Trophoblast cell (in vitro differentiated cells and primary cell): ENCODE data around the gene EXOC1L.

Experiments used
- DNase-seq, 2 donors: peaks; one replicate each; pipeline ENCODE4 v3.0.0-alpha.2; 2016
- H2AFZ ChIP-seq: 2 replicates; pipeline ENCODE4 v1.6.1; 2013; ENCODE audit warnings: low read length, moderate library complexity, mild to moderate bottlenecking; ENCODE audit not compliant: insufficient read depth, poor library complexity
- H2AK5ac ChIP-seq: 2 replicates; pipeline ENCODE4 v1.6.1; 2013; ENCODE audit warnings: mild to moderate bottlenecking, low read length
- H2BK120ac ChIP-seq: 2 replicates; pipeline ENCODE4 v1.6.1; 2013; ENCODE audit warnings: low read length, mild to moderate bottlenecking, moderate library complexity; ENCODE audit not compliant: insufficient read depth, poor library complexity
- H2BK12ac ChIP-seq: 2 replicates; pipeline ENCODE4 v1.6.1; 2013; ENCODE audit warnings: mild to moderate bottlenecking, low read length, moderate library complexity
- H2BK5ac ChIP-seq: 2 replicates; pipeline ENCODE4 v1.6.1; 2013; ENCODE audit warnings: low read length, low read depth, moderate library complexity, mild to moderate bottlenecking; ENCODE audit not compliant: poor library complexity
- H3K14ac ChIP-seq: 2 replicates; pipeline ENCODE4 v1.6.1; 2013; ENCODE audit warnings: mild to moderate bottlenecking, low read length
- H3K18ac ChIP-seq: 2 replicates; pipeline ENCODE4 v1.6.1; 2013; ENCODE audit warnings: mild to moderate bottlenecking, low read length
- H3K23ac ChIP-seq: 2 replicates; pipeline ENCODE4 v1.6.1; 2013; ENCODE audit warnings: low read length
- H3K27ac ChIP-seq: 2 replicates; pipeline ENCODE4 v1.5.1; 2013; ENCODE audit warnings: low read depth, mild to moderate bottlenecking, inconsistent platforms, low read length, moderate library complexity
- H3K27me3 ChIP-seq: 2 replicates; pipeline ENCODE4 v1.6.1; 2013; ENCODE audit warnings: inconsistent platforms, mild to moderate bottlenecking, low read length, moderate library complexity; ENCODE audit not compliant: insufficient read depth
- H3K36me3 ChIP-seq, 2 experiments: 1 replicate in 1 of 2; 2 replicates in 1 of 2; pipeline ENCODE4 v1.6.1; 2013; ENCODE audit warnings: low read length in 2 of 2, mild to moderate bottlenecking in 2 of 2, moderate library complexity in 1 of 2; ENCODE audit not compliant: insufficient read depth in 2 of 2, control insufficient read depth in 1 of 2
- H3K4ac ChIP-seq: 2 replicates; pipeline ENCODE4 v1.6.1; 2013; ENCODE audit warnings: low read depth, mild to moderate bottlenecking, low read length, moderate library complexity
- H3K4me1 ChIP-seq, 2 experiments: 1 replicate in 1 of 2; 2 replicates in 1 of 2; pipeline ENCODE4 v1.6.1; 2013; ENCODE audit warnings: low read length in 2 of 2, mild to moderate bottlenecking in 2 of 2, moderate library complexity in 1 of 2; ENCODE audit not compliant: insufficient read depth in 2 of 2, control insufficient read depth in 1 of 2
- H3K4me2 ChIP-seq: 2 replicates; pipeline ENCODE4 v1.6.1; 2013; ENCODE audit warnings: inconsistent platforms, mild to moderate bottlenecking, low read length, moderate library complexity
- H3K4me3 ChIP-seq: 2 replicates; pipeline ENCODE4 v1.5.1; 2013; ENCODE audit warnings: mild to moderate bottlenecking, low read depth, low read length, inconsistent platforms
- H3K79me1 ChIP-seq: one replicate; pipeline ENCODE4 v1.6.1; 2013; ENCODE audit warnings: low read length
- H3K79me2 ChIP-seq: 2 replicates; pipeline ENCODE4 v1.6.1; 2013; ENCODE audit warnings: low read length, mild to moderate bottlenecking; ENCODE audit not compliant: control insufficient read depth, insufficient read depth, poor library complexity
- H3K9ac ChIP-seq: 2 replicates; pipeline ENCODE4 v1.6.1; 2013; ENCODE audit warnings: mild to moderate bottlenecking, low read length
- H3K9me3 ChIP-seq: 2 replicates; pipeline ENCODE4 v1.6.1; 2013; ENCODE audit warnings: low read depth, mild to moderate bottlenecking, control low read depth, inconsistent platforms, low read length; ENCODE audit not compliant: insufficient read depth
- H4K12ac ChIP-seq: 2 replicates; pipeline ENCODE4 v1.6.1; 2013; ENCODE audit warnings: low read depth, mild to moderate bottlenecking, low read length, moderate library complexity
- H4K8ac ChIP-seq: 2 replicates; pipeline ENCODE4 v1.6.1; 2013; ENCODE audit warnings: low read depth, mild to moderate bottlenecking, low read length, moderate library complexity
- H4K91ac ChIP-seq: one replicate; pipeline ENCODE4 v1.6.1; 2013; ENCODE audit warnings: low read depth, mild to moderate bottlenecking, low read length, moderate library complexity
- WGBS: extraction: QIAGEN DNeasy Blood & Tissue Kit; methylation state at CpG from one replicate; pipeline ENCODE4 v1.1.7; 2013; ENCODE audit warnings: missing lambda C conversion rate; ENCODE audit not compliant: insufficient read length, insufficient coverage; ENCODE audit errors: extremely low coverage; 5-methylcytosine and 5-hydroxymethylcytosine counted together

EXOC1L gene

DNA sequence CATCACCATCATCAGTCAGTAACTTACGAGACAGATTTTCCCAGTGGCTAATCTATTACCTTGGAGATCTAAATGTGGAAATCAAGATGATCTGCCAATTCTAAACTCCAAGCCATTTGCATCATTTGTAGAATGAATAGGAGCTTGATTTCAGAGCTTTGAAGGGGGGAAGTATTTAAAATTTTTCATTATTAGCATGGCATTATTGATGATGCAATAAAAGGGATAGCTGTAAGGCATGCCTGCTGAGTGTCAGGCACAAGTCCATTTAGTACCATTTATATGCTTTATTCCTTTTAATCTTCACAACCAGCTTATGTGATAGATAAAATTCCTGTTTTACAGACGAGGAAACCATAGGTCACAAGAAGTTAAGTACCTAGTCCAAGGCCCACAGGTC lies 5.3 kb downstream of the EXOC1L start:
- Histone ChIP-seq H3K27ac (no peak overlapping the region), H3K14ac (no peak overlapping the region), H3K23ac (no peak overlapping the region), H3K27me3 (no peaks in the 10 kb centered on the region), H2BK120ac (no peak overlapping the region), H4K12ac (no peak overlapping the region), H2BK5ac (no peak overlapping the region), H3K4me3 (no peak overlapping the region), H3K4me2 (no peak overlapping the region), H3K79me2 (no peaks in the 10 kb centered on the region), H3K9ac (no peak overlapping the region), H4K8ac (no peak overlapping the region), H3K79me1 (no peaks in the 10 kb centered on the region), H2AFZ (no peak overlapping the region), H3K4me1 (no peaks in the 10 kb centered on the region), H3K36me3 (no peaks in the 10 kb centered on the region), H3K9me3 (no peaks in the 10 kb centered on the region), H3K18ac (no peak overlapping the region), H2BK12ac (no peak overlapping the region), H2AK5ac (no peak overlapping the region), H4K91ac (no peak overlapping the region), H3K4ac (no peak overlapping the region)
- DNase-seq = peak in 1 of 2 donors; percentile 70
- WGBS = no CpG with 5 or more reads among the region's 2 CpGs

DNA sequence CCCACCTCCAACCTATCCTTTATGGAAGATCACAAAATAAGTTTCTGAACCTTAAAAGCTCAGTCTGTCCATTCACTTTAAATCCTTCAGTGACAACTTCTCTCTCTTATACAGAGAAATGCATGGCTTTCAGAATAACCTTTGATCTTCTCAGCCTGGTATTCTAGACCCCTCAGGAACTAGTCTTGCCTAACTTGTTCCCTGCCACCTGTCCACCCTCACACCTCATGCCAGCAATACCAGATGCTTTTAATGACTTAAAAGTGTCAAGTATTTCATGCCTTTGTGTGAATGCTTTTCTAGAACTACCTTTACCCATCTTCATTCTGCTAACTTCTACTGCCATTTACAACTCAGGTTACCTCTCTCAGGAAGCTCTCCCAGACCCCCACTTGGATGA lies 7.4 kb downstream of the EXOC1L start:
- H3K14ac ChIP-seq = no peak overlapping the region
- no peak overlapping the region for H2AK5ac ChIP-seq
- no peaks in the 10 kb centered on the region for H3K27me3 ChIP-seq
- H3K36me3 ChIP-seq = no peaks in the 10 kb centered on the region
- H3K9me3 ChIP-seq = no peaks in the 10 kb centered on the region
- H4K8ac ChIP-seq = no peak overlapping the region
- H2BK12ac ChIP-seq = no peak overlapping the region
- no peak overlapping the region for H4K12ac ChIP-seq
- H3K4me2 ChIP-seq = no peak overlapping the region
- no peak overlapping the region for H3K9ac ChIP-seq
- DNase-seq = peak; percentile 52 to 79
- no peak overlapping the region for H2BK120ac ChIP-seq
- H3K4me1 ChIP-seq = no peaks in the 10 kb centered on the region
- no peak overlapping the region for H2BK5ac ChIP-seq
- no peak overlapping the region for H3K4me3 ChIP-seq
- no peaks in the 10 kb centered on the region for H3K79me1 ChIP-seq
- H3K18ac ChIP-seq = no peak overlapping the region
- H3K4ac ChIP-seq = no peak overlapping the region
- no peaks in the 10 kb centered on the region for H3K79me2 ChIP-seq
- no peak overlapping the region for H2AFZ ChIP-seq
- H3K23ac ChIP-seq = no peak overlapping the region
- no peak overlapping the region for H4K91ac ChIP-seq
- H3K27ac ChIP-seq = no peak overlapping the region

DNA sequence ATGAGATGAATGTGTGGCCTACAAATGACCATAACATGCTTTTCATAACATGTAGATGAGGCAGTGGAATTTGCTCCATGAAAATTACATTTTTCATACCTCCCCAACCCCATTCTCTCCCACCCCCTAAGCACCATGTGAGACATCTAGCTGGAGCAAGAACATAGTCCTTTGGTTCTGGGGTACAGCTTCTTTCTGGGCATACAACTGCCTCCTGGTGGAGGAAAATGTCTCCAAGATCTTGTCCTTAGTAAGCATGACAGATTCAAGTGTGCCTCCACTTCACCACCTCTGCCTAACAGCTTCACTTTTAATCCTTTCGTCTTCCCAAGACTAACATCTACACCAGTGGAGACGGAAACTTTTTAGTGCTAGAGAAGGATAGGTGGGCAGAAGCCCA lies 8.0 kb downstream of the EXOC1L start:
- no peak overlapping the region for H3K27ac ChIP-seq
- no CpG with 5 or more reads among the region's 2 CpGs for WGBS

DNA sequence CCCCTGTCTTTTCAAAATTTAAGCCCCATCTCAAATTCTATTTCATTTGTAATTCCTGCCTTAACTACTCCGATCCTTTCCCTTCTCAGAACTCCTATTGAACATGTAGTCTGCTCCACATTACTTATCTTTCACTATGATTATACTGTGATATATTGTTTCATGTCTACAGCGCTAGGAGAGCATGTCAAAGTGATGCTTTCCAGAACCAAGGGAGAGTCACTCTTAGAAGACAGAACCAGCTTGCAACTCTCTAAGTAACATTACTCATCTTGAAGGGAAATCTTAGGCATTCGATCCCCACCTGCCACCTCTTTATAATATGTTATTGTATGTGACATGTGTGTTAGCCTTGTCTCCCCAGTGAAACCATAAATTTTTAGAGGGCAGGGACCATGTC lies 10.5 kb downstream of the EXOC1L start:
- no peak overlapping the region for H2AK5ac ChIP-seq
- H3K9ac ChIP-seq = no peak overlapping the region
- no peak overlapping the region for H4K91ac ChIP-seq
- H3K27ac ChIP-seq = no peak overlapping the region
- no peaks in the 10 kb centered on the region for H3K9me3 ChIP-seq
- H2AFZ ChIP-seq = no peak overlapping the region
- H3K4me2 ChIP-seq = no peak overlapping the region
- H3K79me1 ChIP-seq = no peaks in the 10 kb centered on the region
- H3K14ac ChIP-seq = no peak overlapping the region
- H3K36me3 ChIP-seq = no peaks in the 10 kb centered on the region
- H3K4me3 ChIP-seq = no peak overlapping the region
- WGBS = no CpG with 5 or more reads among the region's 3 CpGs
- H3K4ac ChIP-seq = no peak overlapping the region
- no peaks in the 10 kb centered on the region for H3K79me2 ChIP-seq
- H4K12ac ChIP-seq = no peak overlapping the region
- no peak overlapping the region for H2BK120ac ChIP-seq
- H2BK5ac ChIP-seq = no peak overlapping the region
- H4K8ac ChIP-seq = no peak overlapping the region
- H2BK12ac ChIP-seq = no peak overlapping the region
- H3K27me3 ChIP-seq = no peaks in the 10 kb centered on the region
- DNase-seq = no peak
- H3K4me1 ChIP-seq = no peaks in the 10 kb centered on the region
- no peak overlapping the region for H3K18ac ChIP-seq
- no peak overlapping the region for H3K23ac ChIP-seq

More for the DNA sequence above, 8.0 kb downstream of the EXOC1L start:
- Histone ChIP-seq H3K9me3 (no peaks in the 10 kb centered on the region), H3K79me1 (no peaks in the 10 kb centered on the region), H2BK120ac (no peak overlapping the region), H3K14ac (no peak overlapping the region), H4K91ac (no peak overlapping the region), H2AK5ac (no peak overlapping the region), H3K23ac (no peak overlapping the region), H4K8ac (no peak overlapping the region), H4K12ac (no peak overlapping the region), H3K4me3 (no peak overlapping the region), H3K18ac (no peak overlapping the region), H3K4ac (no peak overlapping the region), H3K9ac (peak overlapping the region; percentile 45), H2AFZ (no peak overlapping the region), H3K27me3 (no peaks in the 10 kb centered on the region), H3K79me2 (no peaks in the 10 kb centered on the region), H2BK5ac (no peak overlapping the region), H3K36me3 (no peaks in the 10 kb centered on the region), H2BK12ac (no peak overlapping the region), H3K4me1 (no peaks in the 10 kb centered on the region), H3K4me2 (no peak overlapping the region)
- DNase-seq = peak in 1 of 2 donors; percentile 18
